Suprapubic skin (tissue), 4 donors: ENCODE data around the gene GFPT2. TPM values are rescaled to one million over a fixed set of nuclear protein-coding genes. Genes with fewer than 3 reads are reported as not detected.

ENCODE experiments used
- DNase-seq, 2 donors: peaks; one replicate each; pipeline ENCODE4 v3.0.0-alpha.2; 2019; ENCODE audit warnings: low spot score in 2 of 2
- H3K27ac ChIP-seq: fragments of 200-600 bp; sonication (generic); one replicate; pipeline ENCODE4 v1.5.1; 2019
- H3K27me3 ChIP-seq: fragments of 200-600 bp; sonication (generic); one replicate; pipeline ENCODE4 v1.5.1; 2019
- H3K36me3 ChIP-seq: fragments of 200-600 bp; sonication (generic); one replicate; pipeline ENCODE4 v1.5.1; 2019
- H3K4me1 ChIP-seq: fragments of 200-600 bp; sonication (generic); one replicate; pipeline ENCODE4 v1.5.1; 2019
- H3K4me3 ChIP-seq: fragments of 200-600 bp; sonication (generic); one replicate; pipeline ENCODE4 v1.5.1; 2019; ENCODE audit warnings: mild to moderate bottlenecking
- H3K9me3 ChIP-seq: fragments of 200-600 bp; sonication (generic); one replicate; pipeline ENCODE4 v1.5.1; 2019
- CTCF ChIP-seq, 2 donors: fragments of 200-600 bp in 1 of 2; fragments of 450-650 bp in 1 of 2; sonication (generic) in 1 of 2; IDR thresholded peaks; one replicate each; pipeline ENCODE4 v1.5.1; 2016 to 2019; ENCODE audit warnings: antibody characterized with exemption in 2 of 2, mild to moderate bottlenecking in 1 of 2, moderate library complexity in 1 of 2
- EP300 ChIP-seq: sonication (generic); formaldehyde crosslinking; IDR thresholded peaks from one replicate; pipeline ENCODE4 v1.6.1; 2017; ENCODE audit warnings: antibody characterized with exemption
- POLR2A ChIP-seq, 2 donors: fragments of 450-650 bp; IDR thresholded peaks; one replicate each; pipeline ENCODE4 v1.6.1; 2017; ENCODE audit warnings: antibody characterized with exemption in 2 of 2, mild to moderate bottlenecking in 2 of 2, moderate library complexity in 2 of 2
- POLR2AphosphoS5 ChIP-seq, 3 donors: sonication (generic); formaldehyde crosslinking; IDR thresholded peaks; one replicate each; pipeline ENCODE4 v1.6.1; 2017; ENCODE audit warnings: antibody characterized with exemption in 3 of 3
- WGBS: methylation state at CpG from one replicate; pipeline ENCODE4 v1.1.5; 2018; 5-methylcytosine and 5-hydroxymethylcytosine counted together
- total RNA-seq, 4 donors: library from RNA; depleted of rRNA; stranded (reverse); fragments of >200 nt; gene quantifications; one replicate each; pipeline ENCODE4 v1.1.0, GENCODE V29; 2016

GFPT2 gene
- total RNA-seq, 4 donors from 2014 or later = 2.9 to 6.9 (median 4.3) TPM

GRCh38 chr5:180348336-180348735 lies 4.8 kb downstream of the GFPT2 start:
- H3K27ac ChIP-seq = no peak overlapping the region
- H3K4me3 ChIP-seq = no peak overlapping the region
- H3K27me3 ChIP-seq = peaks cover 22% of the 10 kb centered on the region
- TF ChIP-seq CTCF (IDR thresholded peaks at IDR 0.05) (no peak), EP300 (no peak), POLR2AphosphoS5 (IDR thresholded peaks at IDR 0.05) (no peak), POLR2A (IDR thresholded peaks at IDR 0.05) (no peak)
- no peak for DNase-seq
- 91% methylated on average over 7 of the region's 7 CpGs for WGBS
- H3K36me3 ChIP-seq = no peaks in the 10 kb centered on the region
- H3K4me1 ChIP-seq = peaks cover 31% of the 10 kb centered on the region
- H3K9me3 ChIP-seq = no peaks in the 10 kb centered on the region

- H3K27ac ChIP-seq = no peak overlapping the region
- 84% methylated on average over 8 of the region's 10 CpGs for WGBS
- DNase-seq = no peak
- no peaks in the 10 kb centered on the region for H3K36me3 ChIP-seq
- TF ChIP-seq CTCF (IDR thresholded peaks at IDR 0.05) (no peak), EP300 (no peak), POLR2AphosphoS5 (IDR thresholded peaks at IDR 0.05) (no peak), POLR2A (IDR thresholded peaks at IDR 0.05) (no peak)
- peaks cover 16% of the 10 kb centered on the region for H3K27me3 ChIP-seq
- no peaks in the 10 kb centered on the region for H3K9me3 ChIP-seq
- no peak overlapping the region for H3K4me3 ChIP-seq
- H3K4me1 ChIP-seq = peaks cover 27% of the 10 kb centered on the region
Measured at GRCh38 chr5:180347702-180348101, 5.4 kb downstream of the GFPT2 start.

GRCh38 chr5:180346358-180346757 lies 6.8 kb downstream of the GFPT2 start:
- peaks cover 3% of the 10 kb centered on the region for H3K27me3 ChIP-seq
- H3K9me3 ChIP-seq = no peaks in the 10 kb centered on the region
- H3K4me1 ChIP-seq = peaks cover 14% of the 10 kb centered on the region
- no peak overlapping the region for H3K27ac ChIP-seq
- H3K36me3 ChIP-seq = no peaks in the 10 kb centered on the region
- WGBS = 97% methylated on average over 14 of the region's 14 CpGs
- no peak for TF ChIP-seq POLR2AphosphoS5 (IDR thresholded peaks at IDR 0.05)
- H3K4me3 ChIP-seq = no peak overlapping the region
- DNase-seq = no peak

- no peak for DNase-seq
- no peak overlapping the region for H3K27ac ChIP-seq
- H3K4me3 ChIP-seq = no peak overlapping the region
- H3K27me3 ChIP-seq = no peaks in the 10 kb centered on the region
- TF ChIP-seq CTCF (IDR thresholded peaks at IDR 0.05) (no peak), POLR2AphosphoS5 (IDR thresholded peaks at IDR 0.05) (no peak), EP300 (no peak), POLR2A (IDR thresholded peaks at IDR 0.05) (no peak)
- peaks cover 12% of the 10 kb centered on the region for H3K4me1 ChIP-seq
- WGBS = 97% methylated on average over 7 of the region's 8 CpGs
- no peaks in the 10 kb centered on the region for H3K36me3 ChIP-seq
- H3K9me3 ChIP-seq = no peaks in the 10 kb centered on the region
Measured at GRCh38 chr5:180345781-180346180, 7.4 kb downstream of the GFPT2 start.

- no peaks in the 10 kb centered on the region for H3K36me3 ChIP-seq
- WGBS = 92% methylated on average over 8 of the region's 8 CpGs
- no peak overlapping the region for H3K27ac ChIP-seq
- H3K4me3 ChIP-seq = no peak overlapping the region
- H3K4me1 ChIP-seq = peaks cover 9% of the 10 kb centered on the region
- no peaks in the 10 kb centered on the region for H3K9me3 ChIP-seq
- no peaks in the 10 kb centered on the region for H3K27me3 ChIP-seq
- DNase-seq = no peak
- TF ChIP-seq CTCF (IDR thresholded peaks at IDR 0.05) = no peak
- no peak for TF ChIP-seq EP300
- no peak for TF ChIP-seq POLR2A (IDR thresholded peaks at IDR 0.05)
Measured at GRCh38 chr5:180345186-180345585, 8.0 kb downstream of the GFPT2 start.

- H3K4me1 ChIP-seq = peaks cover 9% of the 10 kb centered on the region
- 85% methylated on average over 6 of the region's 7 CpGs for WGBS
- peak overlapping the region; percentile 35 for H3K27ac ChIP-seq
Measured at GRCh38 chr5:180344696-180344999, 8.5 kb downstream of the GFPT2 start.

More at GRCh38 chr5:180344696-180344999, 8.5 kb downstream of the GFPT2 start:
- no peak for DNase-seq
- TF ChIP-seq POLR2A (IDR thresholded peaks at IDR 0.05) (no peak), EP300 (no peak), CTCF (IDR thresholded peaks at IDR 0.05) (no peak), POLR2AphosphoS5 (IDR thresholded peaks at IDR 0.05) (no peak)
- Histone ChIP-seq H3K9me3 (no peaks in the 10 kb centered on the region), H3K4me3 (no peak overlapping the region), H3K27me3 (no peaks in the 10 kb centered on the region), H3K36me3 (no peaks in the 10 kb centered on the region)
